Measurements from ENCODE around the gene CNTNAP5.

Gene CNTNAP5

GRCh38 chr2:124145982-124146381 is 120.9 kb downstream of the CNTNAP5 start:
- Histone ChIP-seq H3K4me1 (ENCODE audit: control insufficient read depth in 1 of 2, insufficient read depth in 2 of 2, low read length in 2 of 2) (no peaks in the 10 kb centered on the region), H3K27ac (ENCODE audit: low read depth, low read length) (no peak overlapping the region), H3K9ac (ENCODE audit: low read depth in 1 of 2, low read length in 2 of 2) (no peak overlapping the region), H3K36me3 (ENCODE audit: control insufficient read depth in 1 of 2, insufficient read depth in 2 of 2, low read length in 2 of 2) (no peaks in the 10 kb centered on the region), H3K27me3 (ENCODE audit: control insufficient read depth in 1 of 2, insufficient read depth in 2 of 2, low read length in 2 of 2) (no peaks in the 10 kb centered on the region), H3K4me3 (ENCODE audit: low read depth in 1 of 2, low read length in 2 of 2) (no peak overlapping the region), H3K9me3 (ENCODE audit: control insufficient read depth in 1 of 2, low read length in 2 of 2) (no peaks in the 10 kb centered on the region)

GRCh38 chr2:124147552-124147951 is 122.5 kb downstream of the CNTNAP5 start:
- no peak overlapping the region for H3K4me3 ChIP-seq (ENCODE audit: low read depth in 1 of 2, low read length in 2 of 2)
- H3K36me3 ChIP-seq (ENCODE audit: control insufficient read depth in 1 of 2, insufficient read depth in 2 of 2, low read length in 2 of 2), result no peaks in the 10 kb centered on the region
- H3K27ac ChIP-seq (ENCODE audit: low read depth, low read length), result no peak overlapping the region
- H3K4me1 ChIP-seq (ENCODE audit: control insufficient read depth in 1 of 2, insufficient read depth in 2 of 2, low read length in 2 of 2), result no peaks in the 10 kb centered on the region
- no peaks in the 10 kb centered on the region for H3K27me3 ChIP-seq (ENCODE audit: control insufficient read depth in 1 of 2, insufficient read depth in 2 of 2, low read length in 2 of 2)
- H3K9ac ChIP-seq (ENCODE audit: low read depth in 1 of 2, low read length in 2 of 2), result no peak overlapping the region
- no peaks in the 10 kb centered on the region for H3K9me3 ChIP-seq (ENCODE audit: control insufficient read depth in 1 of 2, low read length in 2 of 2)

GRCh38 chr2:124149571-124149970 is 124.5 kb downstream of the CNTNAP5 start:
- H3K4me3 ChIP-seq (ENCODE audit: low read depth in 1 of 2, low read length in 2 of 2), result no peak overlapping the region
- H3K27me3 ChIP-seq (ENCODE audit: control insufficient read depth in 1 of 2, insufficient read depth in 2 of 2, low read length in 2 of 2), result no peaks in the 10 kb centered on the region
- no peaks in the 10 kb centered on the region for H3K36me3 ChIP-seq (ENCODE audit: control insufficient read depth in 1 of 2, insufficient read depth in 2 of 2, low read length in 2 of 2)
- no peak overlapping the region for H3K9ac ChIP-seq (ENCODE audit: low read depth in 1 of 2, low read length in 2 of 2)
- H3K9me3 ChIP-seq (ENCODE audit: control insufficient read depth in 1 of 2, low read length in 2 of 2), result no peaks in the 10 kb centered on the region
- no peaks in the 10 kb centered on the region for H3K4me1 ChIP-seq (ENCODE audit: control insufficient read depth in 1 of 2, insufficient read depth in 2 of 2, low read length in 2 of 2)
- H3K27ac ChIP-seq (ENCODE audit: low read depth, low read length), result no peak overlapping the region

- H3K9me3 ChIP-seq (ENCODE audit: control insufficient read depth in 1 of 2, low read length in 2 of 2), result no peaks in the 10 kb centered on the region
- no peak overlapping the region for H3K9ac ChIP-seq (ENCODE audit: low read depth in 1 of 2, low read length in 2 of 2)
- H3K36me3 ChIP-seq (ENCODE audit: control insufficient read depth in 1 of 2, insufficient read depth in 2 of 2, low read length in 2 of 2), result no peaks in the 10 kb centered on the region
- H3K4me1 ChIP-seq (ENCODE audit: control insufficient read depth in 1 of 2, insufficient read depth in 2 of 2, low read length in 2 of 2), result no peaks in the 10 kb centered on the region
- H3K27me3 ChIP-seq (ENCODE audit: control insufficient read depth in 1 of 2, insufficient read depth in 2 of 2, low read length in 2 of 2), result no peaks in the 10 kb centered on the region
- no peak overlapping the region for H3K27ac ChIP-seq (ENCODE audit: low read depth, low read length)
- H3K4me3 ChIP-seq (ENCODE audit: low read depth in 1 of 2, low read length in 2 of 2), result no peak overlapping the region
Measured at GRCh38 chr2:124151691-124152090, 126.6 kb downstream of the CNTNAP5 start.

GRCh38 chr2:124153713-124154112 is 128.6 kb downstream of the CNTNAP5 start:
- no peaks in the 10 kb centered on the region for H3K4me1 ChIP-seq (ENCODE audit: control insufficient read depth in 1 of 2, insufficient read depth in 2 of 2, low read length in 2 of 2)
- no peaks in the 10 kb centered on the region for H3K9me3 ChIP-seq (ENCODE audit: control insufficient read depth in 1 of 2, low read length in 2 of 2)
- no peaks in the 10 kb centered on the region for H3K27me3 ChIP-seq (ENCODE audit: control insufficient read depth in 1 of 2, insufficient read depth in 2 of 2, low read length in 2 of 2)
- H3K4me3 ChIP-seq (ENCODE audit: low read depth in 1 of 2, low read length in 2 of 2), result no peak overlapping the region
- H3K27ac ChIP-seq (ENCODE audit: low read depth, low read length), result no peak overlapping the region
- no peaks in the 10 kb centered on the region for H3K36me3 ChIP-seq (ENCODE audit: control insufficient read depth in 1 of 2, insufficient read depth in 2 of 2, low read length in 2 of 2)
- no peak overlapping the region for H3K9ac ChIP-seq (ENCODE audit: low read depth in 1 of 2, low read length in 2 of 2)

- Histone ChIP-seq H3K27ac (ENCODE audit: low read depth, low read length) (no peak overlapping the region), H3K36me3 (ENCODE audit: control insufficient read depth in 1 of 2, insufficient read depth in 2 of 2, low read length in 2 of 2) (no peaks in the 10 kb centered on the region), H3K4me3 (ENCODE audit: low read depth in 1 of 2, low read length in 2 of 2) (no peak overlapping the region), H3K4me1 (ENCODE audit: control insufficient read depth in 1 of 2, insufficient read depth in 2 of 2, low read length in 2 of 2) (no peaks in the 10 kb centered on the region), H3K27me3 (ENCODE audit: control insufficient read depth in 1 of 2, insufficient read depth in 2 of 2, low read length in 2 of 2) (no peaks in the 10 kb centered on the region), H3K9me3 (ENCODE audit: control insufficient read depth in 1 of 2, low read length in 2 of 2) (no peaks in the 10 kb centered on the region), H3K9ac (ENCODE audit: low read depth in 1 of 2, low read length in 2 of 2) (no peak overlapping the region)
Measured at GRCh38 chr2:124159166-124159565, 134.1 kb downstream of the CNTNAP5 start.

- H3K4me1 ChIP-seq (ENCODE audit: control insufficient read depth in 1 of 2, insufficient read depth in 2 of 2, low read length in 2 of 2), result no peaks in the 10 kb centered on the region
- H3K9me3 ChIP-seq (ENCODE audit: control insufficient read depth in 1 of 2, low read length in 2 of 2), result no peaks in the 10 kb centered on the region
- H3K27me3 ChIP-seq (ENCODE audit: control insufficient read depth in 1 of 2, insufficient read depth in 2 of 2, low read length in 2 of 2), result no peaks in the 10 kb centered on the region
- H3K4me3 ChIP-seq (ENCODE audit: low read depth in 1 of 2, low read length in 2 of 2), result no peak overlapping the region
- H3K27ac ChIP-seq (ENCODE audit: low read depth, low read length), result no peak overlapping the region
- H3K36me3 ChIP-seq (ENCODE audit: control insufficient read depth in 1 of 2, insufficient read depth in 2 of 2, low read length in 2 of 2), result no peaks in the 10 kb centered on the region
- no peak overlapping the region for H3K9ac ChIP-seq (ENCODE audit: low read depth in 1 of 2, low read length in 2 of 2)
Measured at GRCh38 chr2:124161542-124161941, 136.5 kb downstream of the CNTNAP5 start.

GRCh38 chr2:124162256-124162655 is 137.2 kb downstream of the CNTNAP5 start:
- Histone ChIP-seq H3K9me3 (ENCODE audit: control insufficient read depth in 1 of 2, low read length in 2 of 2) (no peaks in the 10 kb centered on the region), H3K27me3 (ENCODE audit: control insufficient read depth in 1 of 2, insufficient read depth in 2 of 2, low read length in 2 of 2) (no peaks in the 10 kb centered on the region), H3K4me1 (ENCODE audit: control insufficient read depth in 1 of 2, insufficient read depth in 2 of 2, low read length in 2 of 2) (no peaks in the 10 kb centered on the region), H3K4me3 (ENCODE audit: low read depth in 1 of 2, low read length in 2 of 2) (no peak overlapping the region), H3K36me3 (ENCODE audit: control insufficient read depth in 1 of 2, insufficient read depth in 2 of 2, low read length in 2 of 2) (no peaks in the 10 kb centered on the region), H3K27ac (ENCODE audit: low read depth, low read length) (no peak overlapping the region), H3K9ac (ENCODE audit: low read depth in 1 of 2, low read length in 2 of 2) (no peak overlapping the region)

GRCh38 chr2:124163840-124164239 is 138.8 kb downstream of the CNTNAP5 start:
- Histone ChIP-seq H3K4me3 (ENCODE audit: low read depth in 1 of 2, low read length in 2 of 2) (no peak overlapping the region), H3K36me3 (ENCODE audit: control insufficient read depth in 1 of 2, insufficient read depth in 2 of 2, low read length in 2 of 2) (no peaks in the 10 kb centered on the region), H3K27me3 (ENCODE audit: control insufficient read depth in 1 of 2, insufficient read depth in 2 of 2, low read length in 2 of 2) (no peaks in the 10 kb centered on the region), H3K9me3 (ENCODE audit: control insufficient read depth in 1 of 2, low read length in 2 of 2) (no peaks in the 10 kb centered on the region), H3K4me1 (ENCODE audit: control insufficient read depth in 1 of 2, insufficient read depth in 2 of 2, low read length in 2 of 2) (no peaks in the 10 kb centered on the region), H3K9ac (ENCODE audit: low read depth in 1 of 2, low read length in 2 of 2) (no peak overlapping the region), H3K27ac (ENCODE audit: low read depth, low read length) (no peak overlapping the region)

- H3K27me3 ChIP-seq (ENCODE audit: control insufficient read depth in 1 of 2, insufficient read depth in 2 of 2, low read length in 2 of 2), result no peaks in the 10 kb centered on the region
- H3K4me1 ChIP-seq (ENCODE audit: control insufficient read depth in 1 of 2, insufficient read depth in 2 of 2, low read length in 2 of 2), result no peaks in the 10 kb centered on the region
- H3K36me3 ChIP-seq (ENCODE audit: control insufficient read depth in 1 of 2, insufficient read depth in 2 of 2, low read length in 2 of 2), result no peaks in the 10 kb centered on the region
- no peak overlapping the region for H3K9ac ChIP-seq (ENCODE audit: low read depth in 1 of 2, low read length in 2 of 2)
- H3K4me3 ChIP-seq (ENCODE audit: low read depth in 1 of 2, low read length in 2 of 2), result no peak overlapping the region
- H3K27ac ChIP-seq (ENCODE audit: low read depth, low read length), result no peak overlapping the region
- H3K9me3 ChIP-seq (ENCODE audit: control insufficient read depth in 1 of 2, low read length in 2 of 2), result no peaks in the 10 kb centered on the region
Measured at GRCh38 chr2:124165698-124166097, 140.6 kb downstream of the CNTNAP5 start.

GRCh38 chr2:124171472-124172063 is 146.5 kb downstream of the CNTNAP5 start:
- no peaks in the 10 kb centered on the region for H3K4me1 ChIP-seq (ENCODE audit: control insufficient read depth in 1 of 2, insufficient read depth in 2 of 2, low read length in 2 of 2)

More at GRCh38 chr2:124171472-124172063, 146.5 kb downstream of the CNTNAP5 start:
- Histone ChIP-seq H3K4me3 (ENCODE audit: low read depth in 1 of 2, low read length in 2 of 2) (no peak overlapping the region), H3K27ac (ENCODE audit: low read depth, low read length) (no peak overlapping the region), H3K27me3 (ENCODE audit: control insufficient read depth in 1 of 2, insufficient read depth in 2 of 2, low read length in 2 of 2) (no peaks in the 10 kb centered on the region), H3K36me3 (ENCODE audit: control insufficient read depth in 1 of 2, insufficient read depth in 2 of 2, low read length in 2 of 2) (no peaks in the 10 kb centered on the region), H3K9ac (ENCODE audit: low read depth in 1 of 2, low read length in 2 of 2) (no peak overlapping the region), H3K9me3 (ENCODE audit: control insufficient read depth in 1 of 2, low read length in 2 of 2) (no peaks in the 10 kb centered on the region)

All from duodenal mucosa (tissue), 2 donors.